ENCODE data around the gene S100A6. TPM values are rescaled to one million over a fixed set of nuclear protein-coding genes. Genes with fewer than 3 reads are reported as not detected.
"Not testable (repeated sequence)": the region's sequence is repeated elsewhere in the genome, so short reads cannot be mapped to it uniquely, and the experiment has no call there.

Gene S100A6
- total and polyA plus RNA-seq, 11 donors, result 157 to 1,213 (median 360) TPM

DNA sequence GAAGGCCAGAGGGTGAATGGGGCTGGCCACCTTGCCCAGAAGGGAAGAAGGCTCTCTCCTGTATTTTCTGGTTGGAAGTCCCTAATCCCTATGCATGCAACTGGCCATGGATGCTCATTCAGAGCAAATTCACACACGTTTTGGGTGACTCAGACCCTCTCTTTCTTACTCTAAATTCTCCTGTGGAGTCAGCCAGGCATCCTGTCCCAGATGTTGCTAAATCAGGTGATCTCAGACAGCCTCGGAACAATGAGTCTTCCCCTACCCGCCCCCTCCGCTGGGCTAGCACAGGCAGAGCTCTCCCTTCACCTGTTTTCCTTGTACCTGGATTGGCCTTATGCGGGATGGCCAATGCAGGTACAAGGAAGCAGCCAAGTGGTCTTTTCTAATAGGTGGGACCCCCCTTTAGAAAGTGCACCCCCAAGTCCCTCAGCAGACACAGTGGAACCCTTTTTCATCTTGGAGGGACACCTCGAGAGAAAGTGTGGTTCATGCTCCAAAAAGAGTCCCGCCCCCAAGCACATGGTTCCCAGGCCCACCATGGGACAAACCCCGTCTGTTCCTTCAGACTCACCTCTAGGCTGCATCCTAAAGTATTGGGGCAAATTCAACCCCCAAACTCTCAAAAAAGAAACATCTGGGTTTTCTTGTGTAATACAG lies 8.6 kb downstream of the S100A6 start:
- intact Hi-C loops (cut with DNase I), result no loop called here
- no peak for ATAC-seq
- H3K27ac ChIP-seq, result peak overlapping the region in 1 of 12 donors; percentile 24

DNA sequence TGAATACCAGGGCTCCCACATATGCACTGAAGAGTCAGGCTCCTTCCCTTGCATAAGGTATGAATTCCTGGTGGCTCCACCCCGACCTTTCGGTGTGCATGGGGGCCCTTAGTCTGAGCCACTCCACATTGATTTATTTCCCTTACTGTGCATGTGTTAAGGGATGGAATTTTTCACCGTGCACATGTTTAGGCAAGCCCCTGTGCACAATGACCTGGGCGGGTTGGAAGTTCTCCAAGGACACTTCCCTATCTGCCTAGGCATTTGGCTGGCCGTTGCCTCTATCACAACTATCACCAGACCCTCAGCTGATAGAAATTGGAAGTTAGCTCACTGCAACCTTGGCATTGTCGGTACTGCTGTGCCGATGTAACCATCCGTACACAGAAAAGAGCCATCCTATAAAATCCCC lies 9.7 kb downstream of the S100A6 start:
- Histone ChIP-seq H3K4me3 (no peak overlapping the region), H3K36me3 (no peaks in the 10 kb centered on the region), H3K9me3 (no peaks in the 10 kb centered on the region), H3K27ac (no peak overlapping the region), H3K27me3 (no peaks in the 10 kb centered on the region), H3K4me1 (peaks cover 0 to 17% (median 7%) of the 10 kb centered on the region in 12 donors)
- ATAC-seq (peak in 2 of 4 donors; percentile 34 to 47), DNase-seq (peak in 1 of 5 donors; percentile 36)
- intact Hi-C loops (cut with DNase I), result no loop called here
- 20 to 28% (median 25%) methylated on average over 8 of the region's 8 CpGs for WGBS, 4 donors
- TF ChIP-seq POLR2A (IDR thresholded peaks at IDR 0.05), result no peak
- TF ChIP-seq, protein P1, sequence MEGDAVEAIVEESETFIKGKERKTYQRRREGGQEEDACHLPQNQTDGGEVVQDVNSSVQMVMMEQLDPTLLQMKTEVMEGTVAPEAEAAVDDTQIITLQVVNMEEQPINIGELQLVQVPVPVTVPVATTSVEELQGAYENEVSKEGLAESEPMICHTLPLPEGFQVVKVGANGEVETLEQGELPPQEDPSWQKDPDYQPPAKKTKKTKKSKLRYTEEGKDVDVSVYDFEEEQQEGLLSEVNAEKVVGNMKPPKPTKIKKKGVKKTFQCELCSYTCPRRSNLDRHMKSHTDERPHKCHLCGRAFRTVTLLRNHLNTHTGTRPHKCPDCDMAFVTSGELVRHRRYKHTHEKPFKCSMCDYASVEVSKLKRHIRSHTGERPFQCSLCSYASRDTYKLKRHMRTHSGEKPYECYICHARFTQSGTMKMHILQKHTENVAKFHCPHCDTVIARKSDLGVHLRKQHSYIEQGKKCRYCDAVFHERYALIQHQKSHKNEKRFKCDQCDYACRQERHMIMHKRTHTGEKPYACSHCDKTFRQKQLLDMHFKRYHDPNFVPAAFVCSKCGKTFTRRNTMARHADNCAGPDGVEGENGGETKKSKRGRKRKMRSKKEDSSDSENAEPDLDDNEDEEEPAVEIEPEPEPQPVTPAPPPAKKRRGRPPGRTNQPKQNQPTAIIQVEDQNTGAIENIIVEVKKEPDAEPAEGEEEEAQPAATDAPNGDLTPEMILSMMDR (IDR thresholded peaks at IDR 0.05), result no peak

More for the DNA sequence above, 8.6 kb downstream of the S100A6 start:
- no peak overlapping the region for H3K4me3 ChIP-seq
- no peaks in the 10 kb centered on the region for H3K27me3 ChIP-seq
- peaks cover 0 to 20% (median 7%) of the 10 kb centered on the region in 12 donors for H3K4me1 ChIP-seq
- TF ChIP-seq, protein P1 (IDR thresholded peaks at IDR 0.05), result no peak
- H3K36me3 ChIP-seq, result no peaks in the 10 kb centered on the region
- DNase-seq, result peak in 1 of 5 donors; percentile 5
- H3K9me3 ChIP-seq, result no peaks in the 10 kb centered on the region
- 88 to 93% (median 90%) methylated on average over 8 of the region's 8 CpGs for WGBS, 4 donors

DNA sequence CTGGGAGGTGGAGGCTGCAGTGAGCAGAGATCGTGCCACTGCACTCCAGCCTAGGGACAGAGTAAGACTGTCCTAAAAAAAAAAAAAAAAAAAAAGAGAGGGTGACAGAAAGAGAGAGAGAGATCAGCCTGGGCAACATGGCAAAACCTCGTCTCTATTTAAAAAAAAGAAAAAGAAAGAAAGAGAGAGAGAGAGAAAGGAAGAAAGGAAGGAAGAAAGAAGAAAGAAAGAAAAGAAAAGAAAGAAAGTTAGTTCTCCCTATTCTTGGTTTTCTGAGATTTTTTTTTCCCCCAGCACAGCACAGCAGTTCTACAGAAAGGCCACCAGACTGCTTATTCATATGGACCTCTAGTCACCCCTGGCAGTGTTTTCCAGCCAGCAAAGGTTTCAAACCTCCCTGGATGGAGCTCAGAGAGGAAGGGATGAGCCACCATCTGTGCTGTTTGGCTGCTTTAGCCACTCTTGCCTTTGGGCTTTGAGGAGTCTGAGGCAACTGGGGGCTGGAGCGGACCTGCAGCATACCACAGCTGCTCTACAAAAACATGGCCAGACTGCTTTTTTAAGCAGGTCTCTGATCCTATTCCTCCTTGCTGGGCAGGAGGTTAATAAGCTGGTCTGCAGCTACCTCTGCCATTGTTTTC lies 10.6 kb downstream of the S100A6 start:
- Histone ChIP-seq H3K27ac (no peak overlapping the region), H3K4me1 (peaks cover 0 to 17% (median 7%) of the 10 kb centered on the region in 12 donors), H3K9me3 (no peaks in the 10 kb centered on the region), H3K27me3 (no peaks in the 10 kb centered on the region), H3K4me3 (no peak overlapping the region), H3K36me3 (no peaks in the 10 kb centered on the region)
- DNase-seq, result peak in 1 of 5 donors; percentile 40
- TF ChIP-seq, protein P1 (IDR thresholded peaks at IDR 0.05), result no peak
- TF ChIP-seq POLR2A (IDR thresholded peaks at IDR 0.05), result no peak
- intact Hi-C loops (cut with DNase I), result no loop called here
- 59 to 76% (median 61%) methylated on average over 3 of the region's 3 CpGs for WGBS, 4 donors
- ATAC-seq, result peak in 3 of 4 donors; percentile 28 to 68 (median 48)

DNA sequence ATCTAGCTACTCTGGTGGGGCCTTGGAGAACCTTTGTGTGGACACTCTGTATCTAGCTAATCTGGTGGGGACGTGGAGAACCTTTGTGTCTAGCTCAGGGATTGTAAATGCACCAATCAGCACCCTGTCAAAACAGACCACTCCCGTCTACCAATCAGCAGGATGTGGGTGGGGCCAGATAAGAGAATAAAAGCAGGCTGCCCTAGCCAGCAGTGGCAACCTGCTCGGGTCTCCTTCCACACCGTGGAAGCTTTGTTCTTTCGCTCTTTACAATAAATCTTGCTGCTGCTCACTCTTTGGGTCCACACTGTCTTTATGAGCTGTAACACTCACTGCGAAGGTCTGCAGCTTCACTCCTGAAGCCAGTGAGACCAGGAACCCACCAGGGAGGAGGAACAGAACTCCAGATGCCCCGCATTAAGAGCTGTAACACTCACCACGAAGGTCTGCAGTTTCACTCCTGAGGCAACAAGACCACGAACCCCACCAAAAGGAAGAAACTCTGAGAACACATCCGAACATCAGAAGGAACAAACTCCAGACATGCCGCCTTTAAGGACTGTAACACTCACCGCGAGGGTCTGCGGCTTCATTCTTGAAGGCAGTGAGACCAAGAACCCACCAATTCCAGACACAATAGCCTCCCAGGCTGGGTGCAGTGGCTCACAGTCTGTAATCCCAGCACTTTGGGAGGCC lies 13.3 kb downstream of the S100A6 start:
- intact Hi-C loops (cut with DNase I); H3K9me3 ChIP-seq; H3K27me3 ChIP-seq; ATAC-seq; DNase-seq; H3K4me3 ChIP-seq; H3K27ac ChIP-seq; H3K36me3 ChIP-seq: not testable (repeated sequence)
- peaks cover 0 to 19% (median 7%) of the 10 kb centered on the region in 12 donors for H3K4me1 ChIP-seq
- 78 to 83% (median 80%) methylated on average over 13 to 14 of the region's 14 CpGs for WGBS, 4 donors

DNA sequence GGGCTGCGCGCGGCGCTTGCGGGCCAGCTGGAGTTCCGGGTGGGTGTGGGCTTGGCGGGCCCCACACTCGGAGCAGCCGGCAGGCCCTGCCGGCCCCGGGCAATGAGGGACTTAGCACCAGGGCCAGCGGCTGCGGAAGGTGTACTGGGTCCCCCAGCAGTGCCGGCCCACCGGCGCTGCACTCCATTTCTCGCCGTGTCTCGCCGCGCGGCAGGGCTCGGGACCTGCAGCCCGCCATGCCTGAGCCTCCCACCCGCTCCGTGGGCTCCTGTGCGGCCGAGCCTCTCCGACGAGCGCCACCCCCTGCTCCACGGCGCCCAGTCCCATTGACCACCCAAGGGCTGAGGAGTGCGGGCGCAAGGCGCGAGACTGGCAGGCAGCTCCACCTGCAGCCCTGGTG lies 14.0 kb downstream of the S100A6 start:
- intact Hi-C loops (cut with DNase I); H3K4me3 ChIP-seq; H3K27ac ChIP-seq; DNase-seq; H3K27me3 ChIP-seq; ATAC-seq; H3K9me3 ChIP-seq; H3K36me3 ChIP-seq: not testable (repeated sequence)
- H3K4me1 ChIP-seq, result peaks cover 0 to 19% (median 7%) of the 10 kb centered on the region in 12 donors
- WGBS, 4 donors, result 95 to 97% (median 97%) methylated on average over 26 to 37 of the region's 37 CpGs

All from heart left ventricle (tissue), 16 donors.